T47D (cell line): ENCODE results near the gene TCN2.
"Not testable (repeated sequence)": the region's sequence is repeated elsewhere in the genome, so short reads cannot be mapped to it uniquely, and the experiment has no call there.

Source experiments
- DNase-seq, 2 experiments: peaks; one replicate each; pipeline versions ENCODE4 v3.0.0 to v3.0.0-alpha.2; 2011 to 2012; ENCODE audit warnings: low read depth in 1 of 2, low spot score in 1 of 2
- JUND ChIP-seq: IDR thresholded peaks from 2 replicates; pipeline ENCODE4 v1.6.1; 2012; ENCODE audit warnings: low read depth
- in situ Hi-C: cut with HindIII; loops from 2 replicates; pipeline ENCODE4 v1.10.0; 2016; ENCODE audit warnings: low sequenced_read_pairs, low pct_unique_long_range_greater_than_20kb

TCN2 gene

DNA sequence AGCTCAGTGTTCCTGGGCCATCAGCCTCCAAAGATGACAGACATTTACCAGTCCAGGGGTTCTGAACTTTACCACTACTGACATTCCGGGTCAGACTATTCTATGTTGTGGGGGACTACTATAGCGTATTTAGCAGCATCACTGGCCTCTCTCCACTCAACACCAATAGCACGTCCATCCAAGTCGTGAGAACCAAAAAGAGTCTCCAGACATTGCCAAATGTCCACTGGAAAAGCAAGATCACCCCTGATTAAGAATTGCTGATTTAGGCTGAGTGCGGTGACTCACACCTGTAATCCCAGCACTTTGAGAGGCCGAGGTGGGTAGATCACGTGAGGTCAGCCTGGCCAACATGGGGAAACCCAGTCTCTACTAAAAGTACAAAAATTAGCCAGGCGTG, 20.6 kb upstream of the TCN2 start:
- in situ Hi-C loops = no loop called here
- DNase-seq = no peak
- no peak for TF ChIP-seq JUND

DNA sequence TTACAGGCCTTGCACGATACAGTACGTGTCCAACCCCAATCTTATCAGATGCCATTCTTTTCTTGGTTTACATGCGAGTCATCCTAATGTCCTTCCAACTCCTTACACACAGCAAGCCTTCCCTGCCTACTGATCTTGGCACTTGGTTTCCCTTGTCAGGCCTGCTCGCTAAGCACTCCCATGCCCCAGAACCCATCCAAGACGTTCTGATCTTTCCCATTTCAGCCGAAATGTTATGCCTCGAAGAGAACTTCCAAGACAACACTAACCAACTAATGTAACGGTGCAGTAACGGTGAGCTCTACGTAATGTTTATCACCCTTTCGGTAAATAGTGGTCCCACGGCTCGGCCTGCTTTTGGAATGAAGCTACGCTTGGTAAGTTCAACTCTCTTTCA, 15.8 kb upstream of the TCN2 start:
- in situ Hi-C loops = no loop called here
- no peak for DNase-seq
- no peak for TF ChIP-seq JUND

DNA sequence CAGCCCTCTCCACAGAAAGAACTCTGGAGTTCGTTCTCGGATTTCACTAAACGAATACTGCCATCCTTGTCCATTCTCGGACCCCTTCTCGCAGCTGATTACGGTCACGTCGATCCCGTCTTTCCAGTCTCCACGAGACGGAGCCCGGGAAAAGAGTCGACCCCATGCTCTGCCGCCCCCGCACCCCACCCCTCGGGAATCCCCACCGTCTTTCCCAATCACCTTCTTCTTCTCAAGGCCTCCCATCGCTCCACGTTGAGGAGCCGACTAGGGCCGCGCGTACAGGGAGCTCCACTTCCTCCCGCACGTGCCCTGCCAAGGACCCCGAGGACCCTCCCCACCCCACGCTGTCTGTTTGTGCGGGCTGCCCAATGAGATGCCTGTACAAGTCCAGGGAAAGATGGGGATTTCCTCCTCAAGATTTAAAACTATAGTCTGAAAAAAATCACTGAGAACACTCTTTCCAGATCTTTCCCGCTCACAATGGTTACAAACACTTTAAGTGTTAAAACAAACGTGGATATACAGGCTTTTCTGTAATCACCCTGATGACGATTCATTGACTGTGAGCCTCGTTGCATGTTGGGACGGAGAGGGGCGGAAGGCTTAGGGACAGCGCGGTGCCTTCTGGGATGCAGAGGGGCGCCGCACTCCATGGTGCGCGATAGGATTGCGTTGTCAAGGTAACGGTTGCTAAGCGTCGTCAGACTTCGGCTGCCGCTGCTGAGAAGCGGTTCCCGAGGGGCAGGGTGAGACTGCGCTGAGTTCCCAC, 15.2 kb upstream of the TCN2 start, which contains the start of gene PES1:
PES1 (minus strand) TSS at position 323 of the 772 bp plus-strand sequence; CDS start at position 246, 77 bp downstream.
- in situ Hi-C loops = no loop called here

DNA sequence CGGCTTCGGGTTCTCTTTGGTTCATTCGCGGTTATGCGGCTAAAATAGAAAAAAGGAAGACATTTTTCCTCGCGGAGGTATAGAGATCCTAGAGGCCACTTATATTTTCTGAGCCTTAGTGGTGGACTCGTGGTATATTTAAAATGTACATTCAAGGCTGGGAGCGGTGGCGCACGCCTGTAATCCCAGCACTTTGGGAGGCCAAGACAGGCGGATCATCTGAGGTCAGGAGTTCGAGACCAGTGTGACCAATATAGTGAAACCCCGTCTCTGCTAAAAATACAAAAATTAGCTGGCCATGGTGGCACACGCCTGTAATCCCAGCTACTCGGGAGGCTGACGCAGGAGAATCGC, 14.6 kb upstream of the TCN2 start:
- DNase-seq, in situ Hi-C loops: not testable (repeated sequence)

More for the DNA sequence above, 15.2 kb upstream of the TCN2 start, which contains the start of gene PES1:
- no peak for TF ChIP-seq JUND
- peak; percentile 84 to 97 for DNase-seq

DNA sequence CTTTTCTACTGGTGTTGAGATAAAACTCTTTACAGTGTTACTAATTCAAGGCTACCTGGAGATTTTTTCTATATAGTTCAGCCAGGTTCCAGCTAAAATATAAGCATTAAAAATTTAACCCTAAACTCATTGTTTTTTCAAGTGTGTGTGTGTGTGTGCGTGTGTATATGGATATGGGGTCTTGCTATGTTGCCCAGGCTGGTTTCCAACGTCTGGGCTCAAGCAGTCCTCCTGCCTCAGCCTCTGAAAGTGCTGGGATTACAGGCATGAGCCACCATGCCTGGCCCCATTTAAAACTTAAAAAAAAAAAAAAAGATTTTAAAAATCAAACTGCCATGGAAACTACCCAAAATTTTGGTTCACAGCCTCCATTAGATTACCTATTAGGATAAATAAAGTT, 10.8 kb upstream of the TCN2 start:
- no peak for TF ChIP-seq JUND
- in situ Hi-C loops = no loop called here

DNA sequence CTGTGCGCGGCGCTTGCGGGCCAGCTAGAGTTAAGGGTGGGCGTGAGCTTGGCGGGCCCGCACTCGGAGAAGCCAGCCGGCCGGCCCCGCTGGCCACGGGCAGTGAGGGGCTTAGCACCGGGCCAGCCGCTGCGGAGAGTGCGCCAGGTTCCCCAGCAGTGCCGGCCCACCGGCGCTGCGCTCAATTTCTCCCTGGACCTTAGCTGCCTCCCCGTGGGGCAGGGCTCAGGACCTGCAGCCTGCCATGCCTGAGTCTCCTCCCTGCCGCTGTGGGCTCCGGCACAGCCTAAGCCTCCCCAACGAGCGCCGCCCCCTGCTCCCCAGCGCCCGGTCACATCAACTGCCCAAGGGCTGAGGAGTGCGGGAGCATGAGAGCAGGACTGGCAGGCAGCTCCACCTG, 10.1 kb upstream of the TCN2 start:
- in situ Hi-C loops = no loop called here
- no peak for TF ChIP-seq JUND
- DNase-seq = no peak

More for the DNA sequence above, 10.8 kb upstream of the TCN2 start:
- DNase-seq = no peak

DNA sequence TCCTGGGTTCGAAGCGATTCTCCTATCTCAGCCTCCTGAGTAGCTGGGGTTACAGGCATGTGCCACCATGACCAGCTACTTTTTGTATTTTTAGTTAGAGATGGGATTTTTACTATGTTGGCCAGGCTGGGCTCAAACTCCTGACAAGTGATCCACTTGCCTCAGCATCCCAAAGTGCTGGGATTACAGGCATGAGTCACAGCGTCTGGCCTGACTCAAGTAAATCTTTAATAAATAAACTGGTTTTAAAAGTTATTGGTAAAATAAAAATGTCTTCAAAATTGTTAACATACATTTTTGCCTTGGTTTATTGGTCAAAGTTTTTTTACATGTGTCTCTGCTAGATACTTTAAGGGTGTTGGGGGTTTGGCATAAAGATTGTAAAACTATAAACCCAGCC, 8.0 kb upstream of the TCN2 start:
- in situ Hi-C loops = no loop called here
- no peak for TF ChIP-seq JUND
- no peak for DNase-seq

DNA sequence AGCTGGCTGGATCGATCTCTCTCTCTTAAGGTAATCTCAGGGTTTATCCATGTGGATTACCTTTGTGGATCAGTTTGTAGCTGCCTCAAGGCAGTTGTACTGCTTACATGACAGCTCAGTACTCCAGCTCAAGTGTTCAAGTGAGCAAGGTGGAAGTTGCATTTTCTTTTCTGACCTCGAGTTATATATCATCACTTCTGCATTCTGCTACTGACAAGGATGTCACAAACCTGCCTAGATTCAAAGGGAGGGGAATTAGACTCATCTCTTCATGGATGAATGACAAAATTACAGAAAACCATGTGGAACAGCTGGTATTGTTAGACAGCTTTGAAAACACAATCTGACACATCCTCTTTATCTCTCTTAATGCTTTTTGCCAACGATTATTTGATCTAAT, 6.1 kb upstream of the TCN2 start:
- in situ Hi-C loops = no loop called here
- DNase-seq = no peak
- no peak for TF ChIP-seq JUND

DNA sequence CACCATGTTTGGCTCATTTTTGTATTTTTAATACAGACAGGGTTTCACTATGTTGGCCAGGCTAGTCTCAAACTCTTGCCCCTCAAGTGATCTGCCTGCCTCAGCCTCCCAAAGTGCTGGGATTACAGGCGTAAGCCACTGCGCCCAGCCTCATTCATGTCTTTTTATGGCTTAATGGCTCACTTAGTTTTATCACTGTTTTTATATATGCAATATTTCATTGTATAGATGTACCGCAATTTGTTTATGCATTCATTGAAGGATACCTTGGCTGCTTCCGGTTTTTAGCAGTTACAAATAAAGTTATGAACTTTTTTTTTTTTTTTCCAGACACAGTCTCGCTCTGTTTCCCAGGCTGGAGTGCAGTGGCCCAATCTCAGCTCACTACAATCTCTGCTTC, 5.5 kb upstream of the TCN2 start:
- in situ Hi-C loops = no loop called here
- no peak for TF ChIP-seq JUND
- no peak for DNase-seq

DNA sequence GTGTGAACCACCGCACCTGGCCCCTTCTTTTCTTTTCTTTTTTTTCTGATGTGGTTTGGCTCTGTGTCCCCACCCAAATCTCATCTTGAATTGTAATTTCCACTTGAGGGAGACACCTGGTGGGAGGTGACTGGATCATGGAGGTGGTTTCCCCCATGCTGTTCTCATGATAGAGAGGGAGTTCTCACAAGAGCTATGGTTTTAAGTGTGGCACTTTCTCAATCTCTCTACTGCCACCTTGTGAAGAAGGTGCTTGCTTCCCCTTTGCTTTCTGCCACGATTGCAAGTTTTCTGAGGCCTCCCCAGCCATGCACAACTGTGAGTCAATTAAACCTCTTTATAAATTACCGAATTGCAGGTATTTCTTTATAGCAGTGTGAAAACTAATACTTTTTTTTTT, 4.9 kb upstream of the TCN2 start:
- in situ Hi-C loops = no loop called here
- DNase-seq = peak in 1 of 2 experiments; percentile 69
- no peak for TF ChIP-seq JUND

DNA sequence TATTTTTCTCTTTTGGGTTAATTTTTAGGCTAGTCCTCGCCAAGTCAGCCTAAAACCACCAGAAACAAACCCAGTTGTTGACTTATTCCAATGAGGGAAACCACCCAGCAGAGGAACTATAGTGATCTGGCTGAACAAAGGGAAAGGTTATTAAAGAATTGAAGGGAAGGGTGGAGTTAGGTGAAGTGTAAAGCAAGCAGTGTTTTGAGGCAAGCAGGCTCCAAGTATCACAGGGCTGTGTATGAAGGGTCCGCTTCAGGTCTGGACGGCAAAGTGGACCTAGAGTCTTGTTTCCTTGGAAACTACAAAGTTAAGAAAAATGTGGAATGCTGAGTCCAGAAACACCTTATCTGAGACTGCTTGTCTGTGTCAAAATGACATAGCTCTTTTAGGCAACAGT, 3.2 kb upstream of the TCN2 start:
- no peak for DNase-seq
- in situ Hi-C loops = no loop called here
- TF ChIP-seq JUND = no peak

DNA sequence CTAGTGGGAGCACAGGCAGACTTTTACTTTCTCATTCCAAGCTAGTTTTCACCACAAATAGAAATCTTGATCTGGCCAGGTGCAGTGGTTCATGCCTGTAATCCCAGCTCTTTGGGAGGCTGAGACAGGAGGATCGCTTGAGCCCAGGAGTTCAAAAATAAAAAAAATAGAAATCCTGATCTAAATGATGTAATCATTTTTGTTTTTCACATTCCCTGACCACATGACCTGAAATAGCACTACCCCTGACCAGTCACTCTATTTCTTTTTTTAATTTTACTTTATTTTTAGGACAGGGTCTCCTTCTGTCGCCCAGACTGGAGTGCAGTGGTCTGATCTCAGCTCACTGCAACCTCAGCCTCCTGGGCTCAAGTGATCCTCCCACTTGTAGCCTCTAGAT, 2.3 kb upstream of the TCN2 start:
- TF ChIP-seq JUND = no peak
- DNase-seq = no peak
- in situ Hi-C loops = no loop called here

DNA sequence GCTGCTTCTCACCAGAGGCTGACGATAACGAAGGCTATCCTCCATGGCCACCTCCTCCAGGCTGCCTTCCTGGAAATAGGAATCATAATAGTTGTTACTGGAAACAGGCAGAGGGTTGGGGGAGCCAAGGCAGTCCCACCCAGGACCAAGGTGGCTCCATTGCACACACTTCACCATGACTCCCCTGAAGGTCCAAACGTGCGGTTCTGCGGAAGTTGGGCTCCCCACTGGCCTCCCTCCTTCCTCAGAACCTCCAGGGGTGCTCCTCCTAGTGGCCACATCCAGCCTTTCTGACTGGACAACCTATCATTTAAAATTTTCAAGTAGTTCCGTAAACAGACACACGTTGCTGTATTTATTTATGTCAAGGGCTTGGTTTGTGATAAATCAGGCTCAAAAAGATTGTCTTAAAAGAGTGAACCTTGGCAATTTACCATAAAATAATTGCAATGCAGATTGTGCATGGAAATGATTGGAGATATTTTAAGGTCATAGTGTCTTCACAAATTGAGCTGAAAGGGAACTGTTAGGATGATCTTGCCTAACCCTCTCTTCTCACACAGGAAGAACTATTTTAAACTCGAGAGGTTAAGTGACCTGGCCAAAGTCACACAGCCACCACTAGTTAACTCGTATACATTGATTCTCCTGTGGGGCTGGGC, 1.4 kb upstream of the TCN2 start:
- in situ Hi-C loops = no loop called here
- peak in 1 of 2 experiments; percentile 61 for DNase-seq
- TF ChIP-seq JUND = no peak
